Measurements from ENCODE around the gene PDE2A. TPM values are rescaled to one million over a fixed set of nuclear protein-coding genes. Genes with fewer than 3 reads are reported as not detected.

PDE2A gene
- total and polyA plus RNA-seq, 2 donors (not counting 3 experiments of a cell fraction or from before 2014, with no cell fraction given) = 14.8 to 16.8 TPM

- DNase-seq (ENCODE audit: low read depth, low spot score) (no peak), FAIRE-seq (no peak)
- no peak for TF ChIP-seq POLR2AphosphoS5 (IDR thresholded peaks at IDR 0.05; ENCODE audit: insufficient read depth, low read depth, low read length)
- TF ChIP-seq CTCF (IDR thresholded peaks at IDR 0.05; ENCODE audit: extremely low read depth in 1 of 2, insufficient read depth in 1 of 2, low read depth in 1 of 2, low read length in 2 of 2) = no peak
- TF ChIP-seq FOS (IDR thresholded peaks at IDR 0.05; ENCODE audit: borderline replicate concordance, insufficient read depth, low read length) = no peak
- no peak for TF ChIP-seq MYC (IDR thresholded peaks at IDR 0.05; ENCODE audit: low read depth, low read length)
- no peak for TF ChIP-seq GATA2 (IDR thresholded peaks at IDR 0.05; ENCODE audit: insufficient read depth, insufficient read length, low read depth, low read length)
- no peak for TF ChIP-seq MAX (IDR thresholded peaks at IDR 0.05; ENCODE audit: insufficient read depth, insufficient read length)
- TF ChIP-seq JUN (IDR thresholded peaks at IDR 0.05; ENCODE audit: borderline replicate concordance, insufficient read depth, insufficient read length, low read depth) = no peak
- no peak for TF ChIP-seq EZH2 (IDR thresholded peaks at IDR 0.05; ENCODE audit: borderline replicate concordance, low read depth, low read length, severe bottlenecking)
- no peak for TF ChIP-seq POLR2A (IDR thresholded peaks at IDR 0.05; ENCODE audit: low read depth, low read length)
- intact Hi-C loops (cut with micrococcal nuclease) = no loop called here
- Histone ChIP-seq H3K4me1 (ENCODE audit: control insufficient read depth, extremely low read depth, insufficient read depth, low read length) (no peaks in the 10 kb centered on the region), H3K4me3 (replicated peaks in 1 of 3; ENCODE audit: insufficient read depth in 1 of 3, low read depth in 1 of 3, low read length in 3 of 3) (no peak overlapping the region), H2AFZ (ENCODE audit: low read depth, low read length) (no peak overlapping the region), H4K20me1 (replicated peaks; ENCODE audit: control insufficient read depth, extremely low read depth, insufficient read depth, low read length) (no peaks in the 10 kb centered on the region), H3K4me2 (ENCODE audit: insufficient read depth, low read length) (no peak overlapping the region), H3K9me1 (replicated peaks; ENCODE audit: control insufficient read depth, extremely low read depth, insufficient read depth, low read length) (no peaks in the 10 kb centered on the region), H3K79me2 (ENCODE audit: control insufficient read depth, insufficient read depth, low read length) (no peaks in the 10 kb centered on the region), H3K27ac (ENCODE audit: insufficient read depth, low read depth, low read length) (no peak overlapping the region), H3K9me3 (replicated peaks; ENCODE audit: control insufficient read depth, insufficient read depth, low read length) (no peaks in the 10 kb centered on the region), H3K36me3 (ENCODE audit: control insufficient read depth in 2 of 2, extremely low read depth in 1 of 2, insufficient read depth in 2 of 2, low read length in 2 of 2) (no peaks in the 10 kb centered on the region), H3K9ac (replicated peaks; ENCODE audit: extremely low read depth, insufficient read depth, low read length) (no peak overlapping the region), H3K27me3 (ENCODE audit: control insufficient read depth in 2 of 2, insufficient read depth in 2 of 2, low read length in 2 of 2) (no peaks in the 10 kb centered on the region)
- no TSS peak for BruUV-seq (replicated peaks)
- ChIA-PET POLR2A (no interaction called here), CTCF (no interaction called here)
- dilution Hi-C loops (cut with MboI; ENCODE audit: extremely low pct_ligation_motif_present, low sequenced_read_pairs) = no loop called here
These were observed 59.8 kb downstream of the PDE2A start for GRCh38 chr11:72614381-72614780.

Measured in endothelial cell of umbilical vein (primary cell).